HepG2 (cell line): ENCODE measurements around the gene EBP. TPM values are rescaled to one million over a fixed set of nuclear protein-coding genes. Genes with fewer than 3 reads are reported as not detected.

Source experiments
- CEBPG ChIP-seq: IDR thresholded peaks from 2 replicates; pipeline ENCODE4 v1.6.1; 2016
- EP300 ChIP-seq, 3 experiments: sonication (generic) in 1 of 3; formaldehyde crosslinking in 1 of 3; IDR thresholded peaks; 2 replicates each; pipeline versions ENCODE4 v1.5.1 to v1.6.1; 2011 to 2020; ENCODE audit warnings: low read depth in 2 of 3, low read length in 2 of 3, borderline replicate concordance in 1 of 3, improper control_type of control experiment in 1 of 3, mild to moderate bottlenecking in 1 of 3, missing genetic modification reagents in 1 of 3, moderate library complexity in 1 of 3
- HDAC1 ChIP-seq: sonication (generic); formaldehyde crosslinking; IDR thresholded peaks from 2 replicates; pipeline ENCODE4 v1.5.1; 2020; ENCODE audit warnings: mild to moderate bottlenecking, missing genetic modification reagents
- KLF6 ChIP-seq: IDR thresholded peaks from 2 replicates; pipeline ENCODE4 v1.8.0; 2016; ENCODE audit warnings: missing biosample characterization, missing genetic modification reagents
- NFKBIZ ChIP-seq: IDR thresholded peaks from 2 replicates; pipeline ENCODE4 v1.6.1; 2018; ENCODE audit warnings: missing genetic modification reagents, missing compliant biosample characterization
- NR2C2 ChIP-seq: sonication (generic); formaldehyde crosslinking; IDR thresholded peaks from 2 replicates; pipeline ENCODE4 v1.4.0; 2020; ENCODE audit warnings: missing genetic modification reagents, mild to moderate bottlenecking, moderate library complexity, borderline replicate concordance
- PHF21A ChIP-seq: sonication (generic); formaldehyde crosslinking; IDR thresholded peaks from 2 replicates; pipeline ENCODE4 v1.5.0; 2020; ENCODE audit warnings: mild to moderate bottlenecking, missing genetic modification reagents
- POLR2A ChIP-seq, 2 experiments: IDR thresholded peaks; 2 replicates each; pipeline ENCODE4 v1.6.1; 2011; ENCODE audit warnings: low read depth in 2 of 2, low read length in 2 of 2, mild to moderate bottlenecking in 1 of 2, moderate library complexity in 1 of 2; ENCODE audit not compliant: insufficient read depth in 1 of 2
- POLR2AphosphoS2 ChIP-seq: IDR thresholded peaks from 2 replicates; pipeline ENCODE4 v1.6.1; 2011; ENCODE audit warnings: low read depth, low read length, improper control_type of control experiment
- SRSF9 ChIP-seq: fragments of 200-400 bp; formaldehyde crosslinking; IDR thresholded peaks from 2 replicates; pipeline ENCODE4 v1.6.1; 2018; ENCODE audit warnings: borderline replicate concordance, mild to moderate bottlenecking, low read depth, low read length; ENCODE audit not compliant: insufficient read depth, poor library complexity, severe bottlenecking
- TFAP4 ChIP-seq: sonication (generic); IDR thresholded peaks from 2 replicates; pipeline ENCODE4 v1.6.1; 2016; ENCODE audit warnings: low read depth, borderline replicate concordance
- THAP11 ChIP-seq: IDR thresholded peaks from 2 replicates; pipeline ENCODE4 v1.6.1; 2016; ENCODE audit warnings: missing biosample characterization, missing genetic modification reagents
- YEATS4 ChIP-seq: sonication (generic); formaldehyde crosslinking; IDR thresholded peaks from 2 replicates; pipeline ENCODE4 v1.4.0; 2020; ENCODE audit warnings: missing genetic modification reagents, borderline replicate concordance
- ZBTB10 ChIP-seq: sonication (generic); formaldehyde crosslinking; IDR thresholded peaks from 2 replicates; pipeline ENCODE4 v1.4.0; 2020; ENCODE audit warnings: missing genetic modification reagents, borderline replicate concordance
- ZBTB33 ChIP-seq: sonication (generic); formaldehyde crosslinking; IDR thresholded peaks from 2 replicates; pipeline ENCODE4 v1.4.0; 2020; ENCODE audit warnings: missing genetic modification reagents
- ZFY ChIP-seq: sonication (generic); formaldehyde crosslinking; IDR thresholded peaks from 2 replicates; pipeline ENCODE4 v1.4.0; 2020; ENCODE audit warnings: missing genetic modification reagents
- ZMAT3 ChIP-seq: sonication (generic); formaldehyde crosslinking; conservative IDR thresholded peaks from 2 replicates; pipeline ENCODE4 v1.7.0; 2021; ENCODE audit warnings: missing genetic modification reagents
- ZNF280B ChIP-seq: sonication (generic); formaldehyde crosslinking; IDR thresholded peaks from 2 replicates; pipeline ENCODE4 v1.5.0; 2020; ENCODE audit warnings: missing genetic modification reagents, mild to moderate bottlenecking, borderline replicate concordance
- ZNF577 ChIP-seq: sonication (generic); formaldehyde crosslinking; IDR thresholded peaks from 2 replicates; pipeline ENCODE4 v1.4.0; 2020; ENCODE audit warnings: mild to moderate bottlenecking, low read depth, missing genetic modification reagents, borderline replicate concordance
- ZNF670 ChIP-seq: sonication (generic); formaldehyde crosslinking; IDR thresholded peaks from 2 replicates; pipeline ENCODE4 v1.8.0; 2022; ENCODE audit warnings: mild to moderate bottlenecking, missing genetic modification reagents, borderline replicate concordance
- ZSCAN9 ChIP-seq: IDR thresholded peaks from 2 replicates; pipeline ENCODE4 v1.6.1; 2016; ENCODE audit warnings: borderline replicate concordance
- polyA plus RNA-seq, 8 experiments: library from polyadenylated mRNA; depleted of rRNA in 3 of 8; stranded (reverse) in 7 of 8; unstranded in 1 of 8; fragments of >200 nt; fragmentation: Illumina TruSeq in 4 of 8; extraction: Trizol in 4 of 8; gene quantifications; 2 replicates each; pipeline versions ENCODE4 v1.2.1 to v1.2.3, GENCODE V29; 2011 to 2016; ENCODE audit warnings: low read depth in 4 of 8, missing spikeins in 1 of 8, mixed read lengths in 1 of 8; ENCODE audit not compliant: insufficient read depth in 1 of 8
- total RNA-seq, 5 experiments: library from RNA; depleted of rRNA; stranded (reverse); fragments of >200 nt; fragmentation: Illumina TruSeq; extraction: Trizol; gene quantifications; 2 replicates each; pipeline ENCODE4 v1.2.3, GENCODE V29; 2016; ENCODE audit warnings: low read depth in 1 of 5

EBP gene
- total and polyA plus RNA-seq, 2 of the 13 experiments (the other 11 are each of a cell fraction or from before 2014, with no cell fraction given) = 106 to 260 TPM

GRCh38 chrX:48574270-48575266, 53.0 kb downstream of the EBP start, which contains the start of gene RBM3 (continued):
- TF ChIP-seq ZNF280B (CRISPR knock-in tag) (peak; percentile 40; the same call in 1 of the 2 replicates), ZNF670 (CRISPR knock-in tag) (no peak), TFAP4 (peak; percentile 95), ZFY (CRISPR knock-in tag) (peak; percentile 47; the same call in 1 of the 2 replicates), ZSCAN9 (peak; percentile 42; the same call in 1 of the 2 replicates), PHF21A (CRISPR knock-in tag) (0 out of 2 replicates have a peak, but pooled peaks have one; percentile 33), POLR2AphosphoS2 (peak; percentile 66; the same call in 1 of the 2 replicates), POLR2A (IDR thresholded peaks at IDR 0.05; ENCODE audit: insufficient read depth in 1 of 2, low read depth in 2 of 2, low read length in 2 of 2) (peak; percentile 62 to 91), SRSF9 (no peak), ZBTB10 (CRISPR knock-in tag) (peak; percentile 79; the same call in 1 of the 2 replicates), EP300 (IDR thresholded peaks at IDR 0.05; ENCODE audit: low read depth in 2 of 2, low read length in 2 of 2) (0 out of 4 replicates have a peak, but pooled peaks of 1 of the 2 experiments have one; percentile 6), EP300 (CRISPR knock-in tag; IDR thresholded peaks at IDR 0.05; ENCODE audit: borderline replicate concordance) (no peak), THAP11 (CRISPR knock-in tag) (peak; percentile 87), ZMAT3 (CRISPR knock-in tag) (peak; percentile 82), NFKBIZ (CRISPR knock-in tag) (0 out of 2 replicates have a peak, but pooled peaks have one; percentile 39), YEATS4 (peak; percentile 98), ZNF577 (CRISPR knock-in tag) (no peak), NR2C2 (peak; percentile 58; the same call in 1 of the 2 replicates), ZBTB33 (no peak), CEBPG (CRISPR knock-in tag) (no peak), KLF6 (CRISPR knock-in tag) (peak; percentile 36; the same call in 1 of the 2 replicates), HDAC1 (CRISPR knock-in tag) (peak; percentile 44)
